ENCODE results near the gene IQSEC1. TPM values are rescaled to one million over a fixed set of nuclear protein-coding genes. Genes with fewer than 3 reads are reported as not detected.

IQSEC1 gene
- total and polyA plus RNA-seq, 2 donors (not counting 3 experiments of a cell fraction or from before 2014, with no cell fraction given), result 5.2 to 18.0 TPM

- POLR2A ChIA-PET, result no interaction called here
- Histone ChIP-seq H3K9ac (replicated peaks; ENCODE audit: extremely low read depth, insufficient read depth, low read length) (no peak overlapping the region), H3K27me3 (ENCODE audit: control insufficient read depth in 2 of 2, insufficient read depth in 2 of 2, low read length in 2 of 2) (peaks cover 9 to 13% of the 10 kb centered on the region in 2 experiments), H3K4me2 (ENCODE audit: insufficient read depth, low read length) (no peak overlapping the region), H3K9me1 (replicated peaks; ENCODE audit: control insufficient read depth, extremely low read depth, insufficient read depth, low read length) (no peaks in the 10 kb centered on the region), H4K20me1 (replicated peaks; ENCODE audit: control insufficient read depth, extremely low read depth, insufficient read depth, low read length) (no peaks in the 10 kb centered on the region), H3K4me1 (ENCODE audit: control insufficient read depth, extremely low read depth, insufficient read depth, low read length) (no peaks in the 10 kb centered on the region), H3K4me3 (replicated peaks in 1 of 3; ENCODE audit: insufficient read depth in 1 of 3, low read depth in 1 of 3, low read length in 3 of 3) (no peak overlapping the region), H3K27ac (ENCODE audit: insufficient read depth, low read depth, low read length) (no peak overlapping the region), H3K79me2 (ENCODE audit: control insufficient read depth, insufficient read depth, low read length) (no peaks in the 10 kb centered on the region), H3K9me3 (replicated peaks; ENCODE audit: control insufficient read depth, insufficient read depth, low read length) (no peaks in the 10 kb centered on the region), H2AFZ (ENCODE audit: low read depth, low read length) (no peak overlapping the region), H3K36me3 (ENCODE audit: control insufficient read depth in 2 of 2, extremely low read depth in 1 of 2, insufficient read depth in 2 of 2, low read length in 2 of 2) (no peaks in the 10 kb centered on the region)
- no TSS peak for BruUV-seq (replicated peaks)
- intact Hi-C loops (cut with micrococcal nuclease), result no loop called here
- dilution Hi-C loops (cut with MboI; ENCODE audit: extremely low pct_ligation_motif_present, low sequenced_read_pairs), result no loop called here
- CTCF ChIA-PET, result interaction anchor here (0.7 to 7.3 kb wide), 20 partner anchors 11 to 227 kb away, joined by 3 to 80 read pairs (median 4); partner anchors contain the start of gene RPL32
- DNase-seq (ENCODE audit: low read depth, low spot score) (no peak), FAIRE-seq (no peak)
- TF ChIP-seq FOS (IDR thresholded peaks at IDR 0.05; ENCODE audit: borderline replicate concordance, insufficient read depth, low read length) (no peak), MYC (IDR thresholded peaks at IDR 0.05; ENCODE audit: low read depth, low read length) (no peak), JUN (IDR thresholded peaks at IDR 0.05; ENCODE audit: borderline replicate concordance, insufficient read depth, insufficient read length, low read depth) (no peak), POLR2AphosphoS5 (IDR thresholded peaks at IDR 0.05; ENCODE audit: insufficient read depth, low read depth, low read length) (no peak), POLR2A (IDR thresholded peaks at IDR 0.05; ENCODE audit: low read depth, low read length) (no peak), GATA2 (IDR thresholded peaks at IDR 0.05; ENCODE audit: insufficient read depth, insufficient read length, low read depth, low read length) (no peak), EZH2 (IDR thresholded peaks at IDR 0.05; ENCODE audit: borderline replicate concordance, low read depth, low read length, severe bottlenecking) (no peak), CTCF (IDR thresholded peaks at IDR 0.05; ENCODE audit: extremely low read depth in 1 of 2, insufficient read depth in 1 of 2, low read depth in 1 of 2, low read length in 2 of 2) (no peak), MAX (IDR thresholded peaks at IDR 0.05; ENCODE audit: insufficient read depth, insufficient read length) (no peak)
Measured at GRCh38 chr3:12890610-12891390, 182.4 kb downstream of the IQSEC1 start.
